Measurements from ENCODE around the gene GRIN3B. TPM values are rescaled to one million over a fixed set of nuclear protein-coding genes. Genes with fewer than 3 reads are reported as not detected.

Gene GRIN3B
- total RNA-seq, 4 donors from 2014 or later: 0.48 TPM; not detected in 3

DNA sequence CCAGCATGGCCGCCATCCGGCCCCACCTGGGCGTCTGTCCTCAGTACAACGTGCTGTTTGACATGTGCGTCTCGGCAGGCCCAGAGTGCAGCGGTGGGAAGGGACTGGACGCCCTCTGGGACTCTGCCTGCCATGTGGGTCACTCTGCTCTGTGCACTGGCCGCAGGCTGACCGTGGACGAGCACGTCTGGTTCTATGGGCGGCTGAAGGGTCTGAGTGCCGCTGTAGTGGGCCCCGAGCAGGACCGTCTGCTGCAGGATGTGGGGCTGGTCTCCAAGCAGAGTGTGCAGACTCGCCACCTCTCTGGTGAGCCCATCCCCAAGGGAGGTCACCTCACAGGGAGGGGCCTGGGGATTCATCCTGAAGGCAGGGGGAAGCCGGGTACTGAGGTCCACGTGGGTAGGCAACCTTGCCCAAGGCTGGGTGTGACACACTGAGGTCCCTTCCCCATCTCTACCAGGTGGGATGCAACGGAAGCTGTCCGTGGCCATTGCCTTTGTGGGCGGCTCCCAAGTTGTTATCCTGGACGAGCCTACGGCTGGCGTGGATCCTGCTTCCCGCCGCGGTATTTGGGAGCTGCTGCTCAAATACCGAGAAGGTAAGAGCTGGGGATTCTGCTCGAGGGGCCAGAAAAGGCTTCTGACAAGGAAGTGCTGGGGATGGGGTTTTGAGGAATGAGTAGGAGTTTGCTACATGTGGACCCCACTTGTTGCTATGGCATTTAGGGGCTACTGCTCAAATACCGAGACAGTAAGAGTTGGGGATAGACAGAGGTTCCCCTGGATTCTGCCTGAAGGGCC, 51.0 kb downstream of the GRIN3B start:
- no peaks in the 10 kb centered on the region for H3K27me3 ChIP-seq
- no peak overlapping the region for H3K27ac ChIP-seq
- H3K9me3 ChIP-seq: no peaks in the 10 kb centered on the region
- no peaks in the 10 kb centered on the region for H3K4me1 ChIP-seq
- no peak overlapping the region for H3K4me3 ChIP-seq
- intact Hi-C loops (cut with DNase I; ENCODE audit: low total_unique reads): no loop called here
- H3K36me3 ChIP-seq: no peaks in the 10 kb centered on the region
- DNase-seq: no peak
- TF ChIP-seq CTCF (IDR thresholded peaks at IDR 0.05) (no peak), POLR2A (IDR thresholded peaks at IDR 0.05) (no peak)

- no peaks in the 10 kb centered on the region for H3K36me3 ChIP-seq
- no peak for DNase-seq
- peaks cover 0 to 1% of the 10 kb centered on the region in 2 donors for H3K9me3 ChIP-seq
- no peaks in the 10 kb centered on the region for H3K4me1 ChIP-seq
- H3K27ac ChIP-seq: no peak overlapping the region
- H3K27me3 ChIP-seq: no peaks in the 10 kb centered on the region
- no peak overlapping the region for H3K4me3 ChIP-seq
- TF ChIP-seq POLR2A (IDR thresholded peaks at IDR 0.05) (no peak), CTCF (IDR thresholded peaks at IDR 0.05) (no peak)
- intact Hi-C loops (cut with DNase I; ENCODE audit: low total_unique reads): no loop called here
Observed at GRCh38 chr19:1051791-1052190, 51.6 kb downstream of the GRIN3B start.

- no peak for DNase-seq
- Histone ChIP-seq H3K4me3 (no peak overlapping the region), H3K27ac (no peak overlapping the region), H3K4me1 (no peaks in the 10 kb centered on the region), H3K9me3 (peaks cover 0 to 8% of the 10 kb centered on the region in 2 donors), H3K27me3 (no peaks in the 10 kb centered on the region), H3K36me3 (no peaks in the 10 kb centered on the region)
- intact Hi-C loops (cut with DNase I; ENCODE audit: low total_unique reads): no loop called here
- TF ChIP-seq CTCF (IDR thresholded peaks at IDR 0.05) (no peak), POLR2A (IDR thresholded peaks at IDR 0.05) (no peak)
Observed at GRCh38 chr19:1052349-1052975, 52.2 kb downstream of the GRIN3B start.

- Histone ChIP-seq H3K27me3 (no peaks in the 10 kb centered on the region), H3K27ac (no peak overlapping the region), H3K9me3 (peaks cover 0 to 18% of the 10 kb centered on the region in 2 donors), H3K36me3 (no peaks in the 10 kb centered on the region), H3K4me3 (no peak overlapping the region), H3K4me1 (no peaks in the 10 kb centered on the region)
- no peak for DNase-seq
- intact Hi-C loops (cut with DNase I; ENCODE audit: low total_unique reads): no loop called here
- no peak for TF ChIP-seq CTCF (IDR thresholded peaks at IDR 0.05)
- no peak for TF ChIP-seq POLR2A (IDR thresholded peaks at IDR 0.05)
Observed at GRCh38 chr19:1053176-1054101, 53.2 kb downstream of the GRIN3B start.

Data from uterus (tissue), 4 donors.